GM18508 (cell line): ENCODE results near the gene EPHA10.

Experiments
- ATAC-seq: cut with Tn5 transposase; IDR thresholded peaks from one replicate; pipeline ENCODE4 v1.9.1; 2021; ENCODE audit warnings: moderate number of reproducible peaks; ENCODE audit not compliant: insufficient read depth, unreplicated experiment

EPHA10 gene

DNA sequence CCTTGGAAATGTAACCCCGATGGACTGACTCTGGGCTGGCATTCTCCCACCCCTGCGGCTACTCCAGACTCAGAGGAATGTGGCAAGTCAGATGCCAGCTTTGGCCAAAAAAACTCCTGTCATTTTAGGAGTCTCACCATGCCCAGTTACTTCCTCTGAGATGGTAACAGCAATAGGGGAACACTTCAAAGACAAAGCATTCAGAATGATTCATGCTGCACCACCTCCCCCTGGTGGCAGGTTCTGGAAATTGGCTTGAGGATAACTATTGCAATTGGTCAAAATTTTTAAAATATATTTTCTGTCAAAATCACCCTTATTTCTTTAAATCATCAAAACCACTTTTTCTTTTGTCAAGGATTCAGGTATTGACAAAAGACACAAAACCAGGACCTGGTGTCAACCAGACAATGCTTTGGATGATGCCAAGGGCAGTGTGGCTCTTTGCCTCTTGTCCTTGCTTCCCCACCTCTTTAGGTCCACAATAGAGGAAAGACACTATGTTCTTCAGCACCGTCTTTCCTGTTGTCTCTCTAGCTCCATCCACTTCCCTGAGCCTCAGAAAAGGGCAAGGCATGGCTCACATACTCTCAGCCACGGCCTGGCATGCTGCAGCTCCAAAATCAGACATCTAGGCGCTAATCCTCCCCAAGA is 82.5 kb downstream of the EPHA10 start:
- no peak for ATAC-seq

DNA sequence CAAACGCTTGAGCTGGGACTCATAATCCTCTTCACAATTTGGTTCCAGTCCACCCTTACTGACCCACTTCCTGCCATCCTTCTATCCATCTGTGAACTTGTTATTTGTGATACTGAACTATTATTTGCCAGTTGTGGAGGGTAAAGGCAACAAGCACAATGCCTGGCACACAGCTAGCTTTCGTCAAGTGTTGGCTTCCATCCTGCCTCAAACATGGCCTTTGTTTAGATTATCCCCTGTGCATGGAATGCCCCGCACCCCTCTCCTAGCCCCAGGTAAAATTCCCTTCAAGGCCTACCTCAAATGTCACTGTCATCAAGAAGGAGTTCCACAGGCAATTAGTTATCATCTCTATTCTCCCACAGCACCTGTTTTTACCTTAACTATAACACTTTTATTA is 84.0 kb downstream of the EPHA10 start:
- no peak for ATAC-seq

DNA sequence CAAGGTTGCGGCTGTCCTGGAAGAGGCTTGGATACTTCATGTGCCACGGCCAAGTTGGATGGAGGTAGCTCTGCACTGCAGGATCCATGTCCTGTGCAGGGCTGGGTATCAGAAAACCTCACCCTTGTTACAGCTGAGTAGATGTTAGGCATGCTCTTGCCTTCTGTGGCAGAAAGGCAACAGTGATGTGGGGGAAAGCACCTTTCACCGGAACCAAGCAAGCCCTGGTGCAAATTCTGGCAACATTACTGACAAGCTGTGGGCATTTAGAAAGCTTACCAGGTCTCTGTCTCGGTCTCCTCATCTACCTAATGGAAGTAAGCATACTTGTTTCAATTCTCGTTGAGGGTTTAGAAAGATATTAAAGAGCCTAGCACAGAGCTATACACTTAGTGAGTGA is 87.1 kb downstream of the EPHA10 start:
- ATAC-seq = no peak

DNA sequence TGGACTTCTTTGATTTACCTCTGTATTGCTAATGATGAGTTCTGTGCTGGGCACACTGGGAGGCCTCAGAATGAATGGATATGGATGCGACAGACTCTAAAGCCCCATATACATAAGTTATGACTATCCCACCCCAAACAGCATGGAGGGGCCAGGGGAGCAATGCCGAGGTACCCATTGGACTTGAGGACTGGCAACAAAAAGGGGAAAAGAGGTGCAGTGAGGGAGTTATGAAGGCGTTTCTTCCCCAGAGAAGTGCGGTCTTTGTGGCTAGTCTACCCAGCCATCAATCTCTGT is 87.8 kb downstream of the EPHA10 start:
- ATAC-seq = no peak

DNA sequence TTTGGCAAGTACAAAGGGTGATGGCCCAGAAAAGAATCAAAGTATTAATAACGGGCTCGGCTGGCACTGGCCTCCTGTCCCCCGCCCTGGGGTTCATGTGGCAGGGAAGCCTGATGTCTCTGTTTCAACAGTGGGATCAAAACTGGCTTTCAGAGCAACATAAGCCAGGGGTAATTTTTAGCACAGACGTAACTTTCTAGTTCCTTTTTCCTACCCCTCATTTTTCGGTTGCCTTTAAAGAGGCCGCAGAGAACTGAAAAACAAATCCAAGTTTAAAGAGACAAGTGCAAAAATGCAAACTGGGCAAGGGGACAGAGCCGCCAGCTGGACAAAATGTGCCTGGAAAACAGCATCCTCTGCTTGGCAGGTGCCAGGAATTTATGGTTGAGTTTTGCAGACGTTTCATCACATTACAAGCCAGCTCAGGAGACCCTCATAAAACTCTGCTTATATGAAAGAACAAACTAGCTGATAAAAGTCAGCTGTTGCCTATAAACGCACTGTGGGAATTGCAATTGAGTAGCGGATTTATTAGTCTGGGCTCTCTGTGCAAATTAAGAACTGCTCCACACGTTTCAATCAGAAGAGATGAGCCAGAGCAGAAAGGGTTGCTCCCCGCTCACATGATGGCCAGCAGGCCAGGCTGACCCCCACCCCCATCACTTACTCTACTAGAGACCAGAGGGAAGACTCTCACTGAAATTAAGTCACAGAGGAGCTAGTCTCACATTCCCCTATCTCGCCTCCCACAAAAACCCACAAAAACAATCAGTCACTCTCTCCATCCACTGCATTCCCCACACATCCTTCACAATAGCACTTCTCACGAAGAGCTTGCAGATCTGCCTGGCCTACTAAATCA is 88.4 kb downstream of the EPHA10 start:
- ATAC-seq = no peak

DNA sequence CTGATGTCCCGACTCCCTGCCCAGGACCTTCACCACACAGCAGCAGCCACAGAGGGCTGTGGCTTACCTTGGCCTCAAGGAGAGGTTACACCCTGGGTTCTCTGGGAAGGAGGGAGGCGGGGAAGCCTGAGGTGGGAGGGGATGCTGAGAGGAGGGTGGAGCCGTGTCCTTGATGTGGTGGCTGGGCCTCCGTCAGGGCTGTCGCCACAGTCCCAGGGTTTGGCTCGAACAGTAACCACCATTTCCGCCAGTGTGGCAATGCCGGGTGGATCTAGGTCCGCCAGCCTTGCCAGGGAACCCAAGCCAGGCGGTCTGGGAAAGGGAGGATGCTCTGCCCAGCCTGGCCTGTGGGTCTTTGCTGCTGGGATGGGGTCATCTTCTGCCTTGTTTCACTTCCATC is 91.0 kb downstream of the EPHA10 start:
- no peak for ATAC-seq

DNA sequence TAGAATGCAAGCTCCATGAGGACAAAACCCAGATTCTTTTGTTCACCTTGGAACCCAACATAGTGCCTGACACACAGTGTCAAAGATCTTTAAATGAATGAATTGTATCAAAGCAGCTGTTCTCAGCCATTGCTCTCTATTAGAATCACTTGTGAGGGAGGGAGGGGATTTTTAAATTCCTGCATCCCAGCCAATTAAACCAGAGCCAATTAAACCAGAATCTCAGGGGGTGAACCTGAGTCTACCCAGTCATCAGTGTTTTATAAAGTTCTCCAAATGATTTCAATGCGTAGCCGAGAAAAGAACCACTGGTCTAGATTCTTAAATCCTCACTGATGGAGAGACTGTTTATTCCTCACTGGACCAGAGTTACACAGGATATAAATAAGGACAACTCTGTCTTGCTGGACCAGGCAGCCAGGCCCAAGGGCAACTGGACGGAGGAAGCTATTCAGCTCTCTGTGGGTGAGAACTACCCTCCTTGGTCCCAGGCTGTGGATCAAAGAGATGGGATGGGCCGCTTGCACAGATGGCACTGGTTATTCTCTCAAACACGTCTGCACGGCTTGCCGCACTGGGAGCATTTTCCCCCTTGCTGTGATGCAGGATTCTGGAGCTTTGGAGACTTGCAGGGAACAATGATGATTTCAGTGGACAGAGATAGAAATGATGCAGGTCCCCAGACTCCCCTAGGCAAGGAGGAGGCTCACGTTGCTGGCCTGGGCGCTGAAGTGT is 92.6 kb downstream of the EPHA10 start:
- no peak for ATAC-seq

DNA sequence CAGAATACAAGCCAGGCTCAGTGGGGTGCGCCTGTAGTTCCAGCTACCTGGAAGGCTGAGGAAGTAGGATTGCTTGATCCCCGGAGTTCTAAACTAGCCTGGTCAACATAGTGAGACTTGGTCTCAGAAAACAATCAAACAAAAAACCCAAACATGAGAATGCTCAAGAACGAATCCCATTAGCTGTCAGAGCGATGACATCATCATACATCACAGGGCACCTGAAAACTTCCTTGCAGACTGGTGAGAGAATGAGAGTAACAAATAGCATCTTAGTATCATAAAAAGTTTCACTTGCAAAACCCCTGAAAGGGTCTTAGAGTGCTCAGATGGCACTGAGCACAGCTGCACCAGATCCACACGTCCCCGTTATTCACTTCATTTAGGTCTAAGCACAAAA is 93.7 kb downstream of the EPHA10 start:
- no peak for ATAC-seq

DNA sequence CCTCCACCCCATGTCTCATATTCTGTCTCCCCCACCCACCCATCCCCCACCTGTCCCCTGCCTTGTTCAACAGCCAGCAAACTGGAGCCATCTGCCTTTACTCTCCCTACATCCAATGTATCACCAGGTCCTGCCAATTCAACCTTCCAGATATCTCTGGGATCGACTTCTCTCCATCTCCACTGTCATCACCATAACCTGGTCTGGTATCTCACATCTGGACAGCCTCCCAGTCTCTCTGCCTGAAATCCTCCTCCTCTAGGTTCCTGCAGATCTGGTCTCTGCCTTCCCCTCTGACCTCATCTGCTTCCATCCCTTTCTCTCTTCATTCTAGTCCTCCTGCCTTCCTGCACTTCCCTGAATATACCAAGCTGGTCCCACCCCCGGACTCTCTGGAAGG is 94.8 kb downstream of the EPHA10 start:
- ATAC-seq = no peak

DNA sequence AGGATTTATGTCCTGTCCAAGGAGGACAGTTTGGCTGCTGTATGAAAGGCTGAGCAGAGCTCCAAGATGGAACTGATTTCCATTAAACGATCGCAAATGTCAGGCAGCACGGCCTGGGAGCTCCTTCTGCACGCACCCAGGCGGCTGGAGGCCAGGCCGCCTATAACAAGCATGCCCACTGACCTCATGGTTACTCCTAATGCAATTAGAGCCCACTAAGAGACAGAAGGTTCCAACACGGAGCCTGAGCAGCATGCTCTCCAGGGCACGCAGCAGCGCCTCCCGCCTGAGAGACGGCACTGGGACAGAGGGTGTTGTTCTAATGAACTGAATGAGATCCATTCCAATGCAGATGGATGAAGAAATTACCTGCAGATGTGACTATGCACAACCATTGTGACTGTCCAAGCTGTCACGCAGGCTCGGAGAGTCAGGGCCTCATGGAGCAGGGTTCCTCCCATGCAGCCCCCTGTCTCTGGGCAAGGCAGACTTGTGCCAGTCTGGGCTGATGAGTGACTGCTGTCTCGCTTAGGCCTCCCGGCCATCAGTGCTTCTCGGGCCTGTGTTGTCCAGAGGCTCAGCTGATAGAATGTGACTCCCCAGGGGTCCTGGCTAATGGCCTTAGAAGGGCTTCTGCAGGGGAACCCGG is 97.8 kb downstream of the EPHA10 start:
- ATAC-seq = no peak

DNA sequence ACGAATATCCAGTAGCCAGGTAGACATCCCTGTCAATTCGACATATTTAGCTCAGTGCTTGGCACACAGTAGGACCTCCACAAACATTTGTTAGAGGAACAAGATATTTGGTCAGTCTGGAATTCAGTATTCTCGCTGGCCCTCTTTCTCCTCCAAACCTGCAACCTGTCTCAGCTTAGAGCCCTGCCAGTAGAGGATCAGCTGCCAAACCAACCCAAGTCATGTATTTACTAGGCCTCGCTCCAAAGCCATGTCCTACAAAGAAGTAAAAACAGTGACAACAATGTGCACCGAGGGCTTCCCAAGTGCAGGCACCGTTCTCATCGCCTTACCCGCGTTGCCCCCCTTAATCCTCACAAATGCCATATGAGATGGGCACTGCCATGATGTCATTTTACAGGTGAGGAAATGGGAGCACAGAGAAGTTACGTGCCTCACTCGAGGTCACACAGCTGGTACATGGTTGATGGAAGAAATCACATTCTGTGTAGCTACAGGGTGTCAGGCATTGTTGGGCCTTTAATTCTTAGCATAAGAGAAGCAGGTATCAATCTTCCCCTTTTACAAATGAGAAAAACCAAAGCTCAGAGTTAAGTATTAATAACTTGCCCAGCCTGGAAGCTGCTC is 98.6 kb downstream of the EPHA10 start:
- no peak for ATAC-seq
